HG02884 (cell line): ENCODE data around the gene KCND3.

Experiments
- ATAC-seq: cut with Tn5 transposase; IDR thresholded peaks from one replicate; pipeline ENCODE4 v1.9.1; 2021; ENCODE audit warnings: mild to moderate bottlenecking, moderate library complexity; ENCODE audit not compliant: unreplicated experiment

Gene KCND3

GRCh38 chr1:111733992-111734341 is 255.5 kb downstream of the KCND3 start:
- no peak for ATAC-seq

- ATAC-seq, result no peak
Measured at GRCh38 chr1:111733183-111733991, 256.1 kb downstream of the KCND3 start.

GRCh38 chr1:111732718-111733117 is 256.8 kb downstream of the KCND3 start:
- no peak for ATAC-seq

- no peak for ATAC-seq
Measured at GRCh38 chr1:111731956-111732355, 257.5 kb downstream of the KCND3 start.

GRCh38 chr1:111730706-111731105 is 258.8 kb downstream of the KCND3 start:
- ATAC-seq, result no peak

- no peak for ATAC-seq
Measured at GRCh38 chr1:111729946-111730681, 259.4 kb downstream of the KCND3 start.

GRCh38 chr1:111729271-111729921 is 260.1 kb downstream of the KCND3 start:
- no peak for ATAC-seq

- ATAC-seq, result no peak
Measured at GRCh38 chr1:111727056-111727455, 262.4 kb downstream of the KCND3 start.

- ATAC-seq, result no peak
Measured at GRCh38 chr1:111725192-111725591, 264.3 kb downstream of the KCND3 start.

GRCh38 chr1:111723871-111724270 is 265.6 kb downstream of the KCND3 start:
- no peak for ATAC-seq

GRCh38 chr1:111723091-111723806 is 266.2 kb downstream of the KCND3 start:
- no peak for ATAC-seq

GRCh38 chr1:111720977-111721786 is 268.3 kb downstream of the KCND3 start:
- no peak for ATAC-seq
